ENCODE measurements around the gene TMEM243. TPM values are rescaled to one million over a fixed set of nuclear protein-coding genes. Genes with fewer than 3 reads are reported as not detected.

TMEM243 gene
- total and polyA plus RNA-seq, 2 donors (not counting 3 experiments of a cell fraction or from before 2014, with no cell fraction given): 26.9 to 28.8 TPM

- Histone ChIP-seq H3K9ac (replicated peaks; ENCODE audit: extremely low read depth, insufficient read depth, low read length) (no peak overlapping the region), H3K79me2 (ENCODE audit: control insufficient read depth, insufficient read depth, low read length) (peaks cover 79% of the 10 kb centered on the region), H3K27me3 (ENCODE audit: control insufficient read depth in 2 of 2, insufficient read depth in 2 of 2, low read length in 2 of 2) (no peaks in the 10 kb centered on the region), H2AFZ (ENCODE audit: low read depth, low read length) (no peak overlapping the region), H3K4me3 (replicated peaks in 1 of 3; ENCODE audit: insufficient read depth in 1 of 3, low read depth in 1 of 3, low read length in 3 of 3) (peak overlapping the region in 1 of 3 experiments; percentile 21), H3K27ac (ENCODE audit: insufficient read depth, low read depth, low read length) (no peak overlapping the region), H3K9me3 (replicated peaks; ENCODE audit: control insufficient read depth, insufficient read depth, low read length) (no peaks in the 10 kb centered on the region), H3K4me2 (ENCODE audit: insufficient read depth, low read length) (peak overlapping the region; percentile 92), H3K36me3 (ENCODE audit: control insufficient read depth in 2 of 2, extremely low read depth in 1 of 2, insufficient read depth in 2 of 2, low read length in 2 of 2) (peaks cover 0 to 2% of the 10 kb centered on the region in 2 experiments), H4K20me1 (replicated peaks; ENCODE audit: control insufficient read depth, extremely low read depth, insufficient read depth, low read length) (peaks cover 5% of the 10 kb centered on the region), H3K9me1 (replicated peaks; ENCODE audit: control insufficient read depth, extremely low read depth, insufficient read depth, low read length) (no peaks in the 10 kb centered on the region), H3K4me1 (ENCODE audit: control insufficient read depth, extremely low read depth, insufficient read depth, low read length) (peaks cover 40% of the 10 kb centered on the region)
- ChIA-PET CTCF (interaction anchor here (1.0 to 12.0 kb wide), 4 partner anchors 27 to 226 kb away, joined by 3 to 343 read pairs (median 6); partner anchors contain the start of gene TMEM243), POLR2A (no interaction called here)
- BruUV-seq (replicated peaks): no TSS peak
- dilution Hi-C loops (cut with MboI; ENCODE audit: extremely low pct_ligation_motif_present, low sequenced_read_pairs) (no loop called here), intact Hi-C loops (cut with micrococcal nuclease) (loop anchor here (10.0 kb wide), 2 partner anchors 189 to 489 kb away; partner anchors contain the start of gene CROT)
- FAIRE-seq (no peak), DNase-seq (ENCODE audit: low read depth, low spot score) (peak; percentile 8)
- no peak for TF ChIP-seq EZH2 (IDR thresholded peaks at IDR 0.05; ENCODE audit: borderline replicate concordance, low read depth, low read length, severe bottlenecking)
- TF ChIP-seq POLR2AphosphoS5 (IDR thresholded peaks at IDR 0.05; ENCODE audit: insufficient read depth, low read depth, low read length): no peak
- no peak for TF ChIP-seq POLR2A (IDR thresholded peaks at IDR 0.05; ENCODE audit: low read depth, low read length)
- no peak for TF ChIP-seq FOS (IDR thresholded peaks at IDR 0.05; ENCODE audit: borderline replicate concordance, insufficient read depth, low read length)
- no peak for TF ChIP-seq CTCF (IDR thresholded peaks at IDR 0.05; ENCODE audit: extremely low read depth in 1 of 2, insufficient read depth in 1 of 2, low read depth in 1 of 2, low read length in 2 of 2)
- no peak for TF ChIP-seq MAX (IDR thresholded peaks at IDR 0.05; ENCODE audit: insufficient read depth, insufficient read length)
- TF ChIP-seq JUN (IDR thresholded peaks at IDR 0.05; ENCODE audit: borderline replicate concordance, insufficient read depth, insufficient read length, low read depth): no peak
- no peak for TF ChIP-seq GATA2 (IDR thresholded peaks at IDR 0.05; ENCODE audit: insufficient read depth, insufficient read length, low read depth, low read length)
- no peak for TF ChIP-seq MYC (IDR thresholded peaks at IDR 0.05; ENCODE audit: low read depth, low read length)
These were observed 63.7 kb downstream of the TMEM243 start for GRCh38 chr7:87155788-87156187.

All from endothelial cell of umbilical vein (primary cell).